C4-2B (cell line): ENCODE results near the gene RNF213.

Experiments
- CTCF ChIP-seq: fragments of 450-650 bp; conservative IDR thresholded peaks from 2 replicates; pipeline ENCODE4 v1.5.1; 2017; ENCODE audit warnings: mild to moderate bottlenecking
- ZFX ChIP-seq: fragments of 450-650 bp; IDR thresholded peaks from 2 replicates; pipeline ENCODE4 v1.6.1; 2017

DNA sequence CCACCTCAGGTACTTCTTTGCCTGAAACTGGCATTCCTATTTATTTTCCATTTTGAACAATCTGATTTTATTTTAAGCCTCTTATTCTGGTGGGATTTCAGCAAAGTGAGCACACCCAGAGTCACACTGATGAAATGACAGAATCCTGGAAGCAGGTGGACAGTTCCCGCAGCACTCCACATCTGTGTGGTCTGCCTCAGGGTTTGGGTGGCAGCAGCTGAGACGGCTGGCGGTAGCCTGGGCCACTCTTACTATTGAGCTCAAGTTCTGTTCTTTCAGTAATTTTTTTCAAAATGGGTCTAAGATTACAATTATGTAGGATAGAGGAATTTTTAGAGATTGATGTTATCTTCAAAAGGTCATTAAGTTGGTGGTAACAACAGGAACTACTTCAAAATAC, 121.8 kb downstream of the RNF213 start:
- no peak for TF ChIP-seq CTCF
- no peak for TF ChIP-seq ZFX
